Measurements from ENCODE around the gene KANSL1L.
A peak's percentile ranks its signal among the peaks of the same experiment; 100 is the strongest.

Gene KANSL1L

GRCh38 chr2:210072493-210072892, 98.7 kb downstream of the KANSL1L start:
- DNase-seq = no peak

- DNase-seq = no peak
Observed at GRCh38 chr2:210063306-210063705, 107.9 kb downstream of the KANSL1L start.

DNA sequence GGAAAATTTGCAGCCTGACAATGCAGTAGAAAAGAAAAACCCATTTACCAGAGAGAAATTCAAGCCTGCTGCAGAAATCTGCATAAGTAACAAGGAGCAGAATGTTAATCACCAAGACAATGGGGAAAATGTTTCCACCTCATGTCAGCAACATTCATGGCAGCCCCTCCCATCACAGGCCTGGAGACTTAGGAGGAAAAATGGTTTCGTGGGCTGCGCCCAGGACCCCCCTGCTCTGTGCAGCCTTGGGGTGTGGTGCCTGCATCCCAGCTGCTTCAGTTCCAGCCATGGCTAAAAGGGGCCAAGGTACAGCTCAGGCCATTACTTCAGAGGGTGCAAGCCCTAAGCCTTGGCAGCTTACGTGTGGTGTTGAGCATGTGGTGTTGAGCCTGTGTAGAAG, 115.4 kb downstream of the KANSL1L start:
- DNase-seq = no peak

DNA sequence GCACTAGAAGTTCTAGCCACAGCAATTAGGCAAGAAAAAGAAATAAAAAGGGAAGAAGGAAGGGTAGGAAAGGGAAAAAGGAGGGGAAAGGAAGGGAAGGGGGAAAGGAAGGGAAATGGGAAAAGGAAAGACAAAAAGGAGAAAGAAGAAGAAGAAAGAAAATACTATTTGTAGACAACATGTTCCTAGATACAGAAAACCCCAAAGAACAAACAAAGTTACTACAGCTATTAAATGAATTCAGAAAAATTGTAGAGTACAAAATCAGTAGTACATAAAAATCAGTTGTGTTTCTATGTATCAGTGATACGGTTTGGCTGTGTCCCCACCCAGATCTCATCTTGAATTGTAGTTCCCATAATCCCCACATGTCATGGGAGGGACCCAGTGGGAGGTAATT, 116.5 kb downstream of the KANSL1L start:
- no peak for DNase-seq

DNA sequence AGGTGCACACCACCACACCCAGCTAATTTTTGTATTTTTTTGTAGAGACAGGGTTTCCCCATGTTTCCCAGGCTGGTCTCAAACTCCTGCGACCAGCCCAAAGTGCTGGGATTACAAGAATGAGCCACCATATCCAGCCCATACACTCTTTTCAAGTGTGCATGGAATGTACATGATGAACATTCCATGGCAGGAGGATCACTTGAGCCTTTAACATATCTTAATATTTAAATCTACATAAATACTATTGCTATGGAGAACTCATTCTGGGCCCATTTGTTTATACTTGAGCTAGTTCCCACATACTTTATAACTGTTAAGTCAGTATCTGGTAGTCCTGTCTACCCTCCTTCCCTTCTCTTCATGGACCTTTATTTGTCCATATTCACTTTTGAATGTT, 120.3 kb downstream of the KANSL1L start:
- no peak for DNase-seq

GRCh38 chr2:210049831-210050230, 121.4 kb downstream of the KANSL1L start:
- no peak for DNase-seq

DNA sequence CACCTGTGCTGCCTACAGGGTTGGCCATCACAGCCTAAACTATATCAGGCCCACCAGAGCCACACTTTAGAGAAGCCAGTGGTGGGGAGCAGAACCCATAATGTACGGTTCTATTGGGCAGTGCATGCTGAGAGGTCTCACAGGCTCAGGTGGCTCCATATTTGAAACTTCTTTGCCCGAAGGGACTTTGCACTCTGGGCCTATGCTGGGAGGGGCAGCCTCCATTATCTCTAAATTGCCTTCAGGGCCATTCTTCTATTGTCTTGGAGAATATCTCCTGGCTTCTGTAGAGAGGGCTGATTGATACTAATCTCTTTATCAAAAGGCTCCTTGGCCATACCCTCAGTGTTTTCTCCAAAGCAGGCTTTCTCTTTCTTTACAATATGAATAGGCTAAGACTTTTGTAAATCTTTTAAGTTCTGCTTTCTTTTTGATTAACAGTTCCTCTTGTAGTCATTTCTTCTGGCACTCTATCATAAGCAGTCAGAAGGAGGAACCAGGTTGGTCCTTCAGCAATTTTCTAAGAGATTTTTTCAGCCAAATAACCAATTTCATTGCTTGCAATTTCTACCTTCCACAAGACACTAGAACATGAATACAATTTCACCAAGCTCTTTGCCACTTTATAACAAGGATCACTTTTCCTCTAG, 124.2 kb downstream of the KANSL1L start:
- DNase-seq = no peak

DNA sequence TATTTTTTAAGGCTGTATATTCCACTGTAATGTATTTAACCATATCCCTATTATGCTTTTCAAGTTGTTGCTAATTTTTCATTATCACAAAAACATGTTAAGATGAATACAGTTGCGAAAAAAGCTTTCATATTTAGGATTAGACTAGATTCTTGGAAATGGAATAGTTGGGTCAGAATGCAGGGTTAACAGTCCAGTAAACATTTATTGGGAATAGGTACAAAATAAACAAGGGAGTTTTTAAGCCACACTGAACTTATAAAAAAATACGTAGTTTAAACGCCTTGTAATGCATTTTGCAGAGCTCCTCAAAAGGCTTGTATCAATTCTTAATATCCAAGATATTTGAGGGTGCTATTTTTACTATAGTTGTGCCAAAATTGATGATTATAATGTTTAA, 133.1 kb downstream of the KANSL1L start:
- DNase-seq = no peak

DNA sequence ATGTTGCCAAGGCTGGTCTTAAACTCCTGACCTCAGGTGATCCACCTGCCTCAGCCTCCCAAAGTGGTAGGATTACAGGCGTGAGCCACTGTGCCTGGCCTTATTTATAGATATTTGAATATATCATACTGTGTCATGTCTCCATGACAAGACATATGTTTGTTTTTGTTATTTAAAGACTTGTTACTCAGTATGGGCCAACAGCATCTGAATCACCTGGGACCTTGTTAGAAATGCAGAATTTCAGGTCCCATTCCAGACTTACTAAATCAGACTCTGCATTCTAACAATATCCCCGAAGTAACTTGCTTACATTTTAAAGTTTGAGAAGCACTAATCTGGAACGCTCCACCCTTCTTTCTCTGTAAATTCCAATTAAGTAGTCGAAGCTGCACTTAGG, 135.5 kb downstream of the KANSL1L start:
- no peak for DNase-seq

DNA sequence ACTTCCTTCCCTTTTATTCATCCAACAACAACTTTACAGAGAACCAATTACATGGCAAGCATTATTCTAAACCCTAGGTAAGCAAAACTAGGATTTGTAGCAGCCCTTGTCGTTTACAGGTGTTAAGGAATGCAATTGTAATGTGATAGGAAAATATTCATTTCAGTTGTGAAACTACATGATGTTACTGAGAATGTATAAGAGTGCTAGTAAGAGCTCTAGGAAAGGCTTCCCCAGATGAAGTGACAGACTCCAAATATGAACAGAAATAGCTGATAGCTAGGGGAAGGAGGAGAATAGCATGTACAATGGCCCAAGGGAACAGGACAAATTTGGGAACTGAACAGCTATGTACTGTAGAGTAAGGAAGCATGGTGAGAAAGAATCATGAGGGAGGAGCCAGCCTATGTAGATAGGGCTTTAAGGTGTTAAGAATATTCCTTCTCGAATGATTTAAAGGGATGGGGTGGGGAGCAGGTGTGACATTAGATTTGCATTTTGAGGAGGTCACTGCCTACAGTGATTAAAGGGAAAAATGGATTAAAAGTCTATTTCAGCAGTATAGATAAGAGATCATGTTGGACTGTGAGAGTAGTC, 137.0 kb downstream of the KANSL1L start:
- DNase-seq = no peak

GRCh38 chr2:210028178-210028577, 143.0 kb downstream of the KANSL1L start:
- DNase-seq = no peak

DNA sequence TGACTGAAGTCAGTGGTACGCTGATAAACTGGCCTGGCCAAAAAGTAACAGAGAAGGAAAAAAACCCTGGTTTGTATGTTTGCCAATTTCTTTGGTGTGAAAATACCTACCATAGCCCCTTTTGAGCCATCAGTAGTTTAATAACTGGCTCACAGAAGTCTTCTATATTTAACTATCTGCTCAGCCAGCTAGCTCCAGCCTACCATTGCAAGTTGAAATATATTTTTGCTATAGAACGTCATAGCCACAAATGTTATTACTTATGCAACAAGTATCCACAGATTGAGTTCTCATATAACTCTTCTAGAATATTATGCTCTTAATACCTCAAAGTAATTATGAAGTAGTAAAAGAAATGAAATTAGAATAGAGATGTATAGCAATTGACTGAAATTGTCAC, 143.6 kb downstream of the KANSL1L start:
- DNase-seq = no peak

- no peak for DNase-seq
Observed at GRCh38 chr2:210022824-210023223, 148.4 kb downstream of the KANSL1L start.

GRCh38 chr2:210020138-210020537, 151.1 kb downstream of the KANSL1L start:
- DNase-seq = peak in 1 of 2 donors; percentile 2

GRCh38 chr2:210009896-210010295, 161.3 kb downstream of the KANSL1L start:
- DNase-seq = no peak

- no peak for DNase-seq
Observed at GRCh38 chr2:210009126-210009525, 162.1 kb downstream of the KANSL1L start.

DNA sequence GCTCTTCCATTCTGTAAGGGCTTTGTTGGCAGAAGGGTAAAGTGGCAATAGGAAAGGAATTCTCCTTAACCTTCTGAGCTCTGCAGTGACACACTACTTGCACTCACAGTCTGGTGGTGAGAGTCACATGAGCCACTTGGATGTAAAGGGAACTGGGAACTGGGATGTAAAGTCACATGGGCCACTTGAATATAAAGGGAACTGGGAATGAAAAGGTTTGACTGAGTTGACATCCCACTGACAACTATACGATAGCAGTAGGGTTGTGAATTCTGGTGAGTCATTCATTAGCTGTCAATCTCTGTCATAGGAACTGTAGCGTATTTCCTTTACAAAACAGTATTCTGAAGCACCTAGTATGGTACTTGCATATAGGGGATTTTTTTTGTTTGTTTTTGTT, 163.3 kb downstream of the KANSL1L start:
- no peak for DNase-seq

DNA sequence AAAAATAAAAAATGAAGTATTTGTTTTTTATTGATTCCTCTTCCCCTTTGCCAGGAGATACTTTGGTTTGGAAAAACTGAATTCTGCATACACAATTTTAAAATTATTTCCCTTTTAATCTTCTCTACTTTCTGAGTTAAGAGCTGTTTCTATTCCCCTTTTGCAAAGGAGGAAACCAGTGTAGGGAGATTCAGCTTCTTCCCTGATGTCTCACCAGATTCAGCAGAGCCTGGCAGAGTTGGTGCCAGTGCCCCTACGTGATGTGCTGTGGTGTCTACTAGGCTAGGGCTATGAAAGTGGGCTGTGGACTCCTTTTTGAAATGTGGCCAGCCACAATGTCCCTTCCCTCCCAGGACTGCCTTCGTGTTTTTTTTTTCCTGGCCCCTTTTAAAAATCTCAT, 166.3 kb downstream of the KANSL1L start:
- DNase-seq = no peak

- DNase-seq = no peak
Observed at GRCh38 chr2:210003359-210003758, 167.8 kb downstream of the KANSL1L start.

DNA sequence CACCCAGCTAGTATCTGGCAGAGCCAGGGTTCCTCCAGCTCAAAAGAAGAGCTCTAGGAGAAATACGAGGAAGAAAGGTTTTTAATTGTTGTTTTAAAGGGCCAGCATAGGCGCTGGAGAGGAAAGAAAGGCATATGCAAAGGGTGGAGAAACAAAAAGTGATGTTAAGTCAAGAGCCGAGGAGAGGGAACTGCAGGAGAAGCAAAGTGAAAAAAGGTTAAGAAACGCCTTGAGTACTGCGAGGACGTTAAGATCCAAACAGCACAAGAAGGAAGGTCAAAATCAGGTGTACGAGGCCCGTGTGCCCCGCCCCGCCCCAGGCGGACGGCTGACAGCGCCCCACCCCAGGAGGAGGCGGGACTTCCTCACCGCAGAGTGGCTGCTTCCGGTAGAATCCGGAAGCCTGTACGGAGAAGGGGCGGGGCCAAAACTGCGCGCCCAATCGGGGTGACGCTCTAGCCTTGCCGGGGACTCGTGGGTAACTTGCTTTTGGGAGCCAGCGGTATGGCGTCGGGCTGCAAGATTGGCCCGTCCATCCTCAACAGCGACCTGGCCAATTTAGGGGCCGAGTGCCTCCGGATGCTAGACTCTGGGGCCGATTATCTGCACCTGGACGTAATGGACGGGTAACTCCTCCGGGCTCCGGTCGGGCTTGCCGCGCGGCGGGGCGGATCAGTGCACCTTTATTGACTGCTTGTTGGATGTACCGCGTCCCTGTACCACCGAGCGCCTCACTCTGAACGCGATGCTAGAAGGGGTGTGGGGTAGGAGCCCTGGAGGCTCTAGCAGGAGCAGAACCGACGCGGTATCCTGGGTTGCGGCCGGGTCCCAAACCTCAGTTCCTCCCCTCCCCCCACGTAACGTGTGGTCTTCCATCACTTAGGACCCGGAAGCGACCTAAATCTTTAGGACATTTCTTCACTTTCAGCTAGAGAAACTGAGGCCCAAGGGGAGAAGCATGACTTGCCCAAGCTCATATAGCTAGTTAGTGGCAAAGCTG, 168.8 kb downstream of the KANSL1L start, which contains the start of gene RPE:
Gene RPE (plus strand): TSS at position 481 of the 1,000 bp plus-strand sequence. CDS start 24 bp downstream, at position 505.
- DNase-seq = peak; percentile 95 to 96

- no peak for DNase-seq
Observed at GRCh38 chr2:210000464-210001324, 170.5 kb downstream of the KANSL1L start.

DNA sequence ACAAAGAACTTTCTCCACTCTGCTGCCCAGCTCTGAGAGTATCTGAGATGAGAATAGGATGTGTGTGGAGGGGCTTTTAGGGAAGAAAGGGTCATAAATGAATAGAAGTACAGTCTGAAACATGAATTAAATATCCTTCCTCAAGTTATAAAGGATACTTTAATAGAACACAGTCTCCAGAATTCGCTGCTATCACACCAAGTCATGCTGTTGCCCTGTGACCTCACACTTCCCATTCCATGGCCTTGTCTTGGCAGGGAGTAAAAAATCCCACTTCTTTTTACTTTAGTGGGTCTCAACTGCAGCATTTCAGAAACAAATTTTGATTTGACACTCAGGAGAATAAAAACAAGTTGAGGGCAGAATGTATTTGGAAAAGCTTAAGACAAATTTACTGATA, 172.6 kb downstream of the KANSL1L start:
- DNase-seq = no peak

DNA sequence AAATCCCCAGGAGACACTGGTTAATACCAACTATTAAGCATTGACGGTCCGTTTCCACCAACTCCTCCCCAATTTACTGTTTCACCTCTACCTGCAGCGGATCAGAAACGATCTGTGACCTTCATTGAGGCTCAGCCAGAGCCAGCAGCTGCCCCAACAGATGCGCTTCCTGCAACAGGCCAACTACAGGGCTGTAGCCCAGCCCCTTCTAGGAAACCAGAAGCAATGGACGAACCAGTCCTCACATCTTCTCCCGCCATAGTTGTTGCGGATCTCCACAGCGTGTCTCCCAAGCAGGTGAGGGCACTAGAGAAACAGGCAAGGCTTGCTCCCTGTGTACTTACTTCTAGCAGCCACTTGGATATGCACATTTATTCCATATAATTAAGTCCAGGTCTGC, 177.2 kb downstream of the KANSL1L start:
- DNase-seq = no peak

Measured in CD4-positive, alpha-beta T cell treated with Interleukin-1 beta for 1 hour (primary cell).